GM18868 (cell line): ENCODE measurements around the gene TTBK2.

Source experiments
- ATAC-seq: cut with Tn5 transposase; IDR thresholded peaks from one replicate; pipeline ENCODE4 v1.9.1; 2021; ENCODE audit warnings: mild to moderate bottlenecking, moderate library complexity; ENCODE audit not compliant: unreplicated experiment

Gene TTBK2

GRCh38 chr15:42836251-42836650 lies 84.3 kb downstream of the TTBK2 start:
- ATAC-seq: no peak

GRCh38 chr15:42832576-42832975 lies 88.0 kb downstream of the TTBK2 start:
- no peak for ATAC-seq

- ATAC-seq: no peak
Measured at GRCh38 chr15:42826251-42826890, 94.2 kb downstream of the TTBK2 start.

- no peak for ATAC-seq
Measured at GRCh38 chr15:42825599-42825998, 95.0 kb downstream of the TTBK2 start.

GRCh38 chr15:42820811-42821210 lies 99.8 kb downstream of the TTBK2 start:
- ATAC-seq: no peak

GRCh38 chr15:42819786-42820185 lies 100.8 kb downstream of the TTBK2 start:
- no peak for ATAC-seq

- ATAC-seq: no peak
Measured at GRCh38 chr15:42811433-42811832, 109.1 kb downstream of the TTBK2 start.

GRCh38 chr15:42808913-42809312 lies 111.7 kb downstream of the TTBK2 start:
- no peak for ATAC-seq

GRCh38 chr15:42805266-42805665 lies 115.3 kb downstream of the TTBK2 start:
- ATAC-seq: no peak

- ATAC-seq: no peak
Measured at GRCh38 chr15:42804739-42805138, 115.8 kb downstream of the TTBK2 start.

GRCh38 chr15:42803436-42803835 lies 117.1 kb downstream of the TTBK2 start:
- ATAC-seq: no peak

GRCh38 chr15:42802168-42802567 lies 118.4 kb downstream of the TTBK2 start:
- no peak for ATAC-seq

GRCh38 chr15:42800731-42801474 lies 119.7 kb downstream of the TTBK2 start:
- no peak for ATAC-seq

- no peak for ATAC-seq
Measured at GRCh38 chr15:42798802-42799201, 121.8 kb downstream of the TTBK2 start.

GRCh38 chr15:42796955-42797782 lies 123.4 kb downstream of the TTBK2 start:
- no peak for ATAC-seq

GRCh38 chr15:42788725-42789124 lies 131.9 kb downstream of the TTBK2 start:
- no peak for ATAC-seq

GRCh38 chr15:42786978-42787377 lies 133.6 kb downstream of the TTBK2 start:
- no peak for ATAC-seq

GRCh38 chr15:42785569-42785968 lies 135.0 kb downstream of the TTBK2 start:
- ATAC-seq: no peak

GRCh38 chr15:42784705-42785104 lies 135.9 kb downstream of the TTBK2 start:
- no peak for ATAC-seq

GRCh38 chr15:42782716-42783115 lies 137.9 kb downstream of the TTBK2 start:
- no peak for ATAC-seq

- ATAC-seq: no peak
Measured at GRCh38 chr15:42775416-42775815, 145.2 kb downstream of the TTBK2 start.

GRCh38 chr15:42772901-42773300 lies 147.7 kb downstream of the TTBK2 start:
- no peak for ATAC-seq
